Glutamatergic neuron (in vitro differentiated cells): Measurements from ENCODE around the gene EHMT2. TPM values are rescaled to one million over a fixed set of nuclear protein-coding genes. Genes with fewer than 3 reads are reported as not detected.
A peak's percentile ranks its signal among the peaks of the same experiment; 100 is the strongest.

ENCODE experiments used
- DNase-seq: peaks from one replicate; pipeline ENCODE4 v3.0.0; 2022
- H3K27ac Mint-ChIP-seq: one replicate; pipeline ENCODE4 v1.8.0; 2020; ENCODE audit warnings: mild to moderate bottlenecking, mixed read lengths, inconsistent platforms; ENCODE audit not compliant: unreplicated experiment
- H3K27me3 Mint-ChIP-seq: one replicate; pipeline ENCODE4 v1.8.0; 2020; ENCODE audit warnings: mild to moderate bottlenecking, moderate library complexity, mixed read lengths, inconsistent platforms; ENCODE audit not compliant: unreplicated experiment
- H3K36me3 Mint-ChIP-seq: one replicate; pipeline ENCODE4 v1.8.0; 2020; ENCODE audit warnings: mild to moderate bottlenecking, mixed read lengths, inconsistent platforms; ENCODE audit not compliant: unreplicated experiment
- H3K4me1 Mint-ChIP-seq: one replicate; pipeline ENCODE4 v1.8.0; 2020; ENCODE audit warnings: mild to moderate bottlenecking, low read depth, mixed read lengths, inconsistent platforms; ENCODE audit not compliant: unreplicated experiment
- H3K4me3 Mint-ChIP-seq: one replicate; pipeline ENCODE4 v1.8.0; 2020; ENCODE audit warnings: mild to moderate bottlenecking, mixed read lengths, inconsistent platforms; ENCODE audit not compliant: unreplicated experiment
- H3K9me3 Mint-ChIP-seq: one replicate; pipeline ENCODE4 v1.8.0; 2020; ENCODE audit warnings: mild to moderate bottlenecking, moderate library complexity, mixed read lengths, inconsistent platforms; ENCODE audit not compliant: unreplicated experiment
- CTCF ChIP-seq: fragments of 200-600 bp; sonication (generic); IDR thresholded peaks from one replicate; pipeline ENCODE4 v1.5.0; 2021; ENCODE audit not compliant: partially characterized antibody, unreplicated experiment
- total RNA-seq: library from RNA; stranded (reverse); fragmentation: NEBNext Ultra II Directional; extraction: Animal tissue kit (Norgen Biotek cat#: 25700); gene quantifications from one replicate; pipeline ENCODE4 v1.2.1, GENCODE V29; 2021; ENCODE audit not compliant: unreplicated experiment

Gene EHMT2
- total RNA-seq, 1 donor from 2014 or later: 113 TPM

GRCh38 chr6:31884528-31885035 is 12.9 kb downstream of the EHMT2 start:
- TF ChIP-seq CTCF: no peak
- Mint-ChIP-seq H3K27ac (no peak overlapping the region), H3K36me3 (peaks cover 10% of the 10 kb centered on the region), H3K4me3 (no peak overlapping the region), H3K9me3 (peaks cover 8% of the 10 kb centered on the region), H3K27me3 (peaks cover 9% of the 10 kb centered on the region), H3K4me1 (peaks cover 7% of the 10 kb centered on the region)
- DNase-seq: no peak

GRCh38 chr6:31883676-31884075 is 13.8 kb downstream of the EHMT2 start:
- DNase-seq: no peak
- no peak overlapping the region for H3K4me3 Mint-ChIP-seq
- H3K4me1 Mint-ChIP-seq: peaks cover 9% of the 10 kb centered on the region
- peaks cover 10% of the 10 kb centered on the region for H3K9me3 Mint-ChIP-seq
- H3K27me3 Mint-ChIP-seq: peaks cover 9% of the 10 kb centered on the region
- peaks cover 10% of the 10 kb centered on the region for H3K36me3 Mint-ChIP-seq
- no peak overlapping the region for H3K27ac Mint-ChIP-seq
- no peak for TF ChIP-seq CTCF

GRCh38 chr6:31882344-31882743 is 15.2 kb downstream of the EHMT2 start:
- Mint-ChIP-seq H3K36me3 (peaks cover 10% of the 10 kb centered on the region), H3K27me3 (peaks cover 9% of the 10 kb centered on the region), H3K4me1 (peaks cover 12% of the 10 kb centered on the region), H3K9me3 (peaks cover 10% of the 10 kb centered on the region), H3K27ac (peak overlapping the region; percentile 91), H3K4me3 (peak overlapping the region; percentile 64)
- DNase-seq: peak; percentile 50
- no peak for TF ChIP-seq CTCF

GRCh38 chr6:31881136-31881859 is 16.2 kb downstream of the EHMT2 start:
- Mint-ChIP-seq H3K9me3 (peaks cover 10% of the 10 kb centered on the region), H3K27ac (peak overlapping the region; percentile 24), H3K27me3 (peaks cover 9% of the 10 kb centered on the region), H3K4me3 (peak overlapping the region; percentile 2), H3K36me3 (peaks cover 9% of the 10 kb centered on the region), H3K4me1 (peaks cover 12% of the 10 kb centered on the region)
- DNase-seq: no peak
- TF ChIP-seq CTCF: no peak

- H3K4me3 Mint-ChIP-seq: no peak overlapping the region
- peaks cover 5% of the 10 kb centered on the region for H3K36me3 Mint-ChIP-seq
- H3K4me1 Mint-ChIP-seq: peaks cover 12% of the 10 kb centered on the region
- no peak for TF ChIP-seq CTCF
- DNase-seq: no peak
- no peak overlapping the region for H3K27ac Mint-ChIP-seq
- H3K9me3 Mint-ChIP-seq: peaks cover 9% of the 10 kb centered on the region
- peaks cover 12% of the 10 kb centered on the region for H3K27me3 Mint-ChIP-seq
These were observed 16.9 kb downstream of the EHMT2 start for GRCh38 chr6:31880616-31881015.
